GM19438 (cell line): Measurements from ENCODE around the gene ADAM10.

Experiments used
- ATAC-seq: cut with Tn5 transposase; IDR thresholded peaks from one replicate; pipeline ENCODE4 v1.9.1; 2021; ENCODE audit warnings: low read depth; ENCODE audit not compliant: unreplicated experiment

Gene ADAM10

GRCh38 chr15:58541410-58542087, 208.0 kb downstream of the ADAM10 start:
- ATAC-seq: no peak

GRCh38 chr15:58539548-58539947, 210.0 kb downstream of the ADAM10 start:
- ATAC-seq: no peak

GRCh38 chr15:58538901-58539300, 210.6 kb downstream of the ADAM10 start:
- no peak for ATAC-seq
